C4-2B (cell line): Measurements from ENCODE around the gene TMCC1.

Experiments
- CTCF ChIP-seq: fragments of 450-650 bp; conservative IDR thresholded peaks from 2 replicates; pipeline ENCODE4 v1.5.1; 2017; ENCODE audit warnings: mild to moderate bottlenecking
- ZFX ChIP-seq: fragments of 450-650 bp; IDR thresholded peaks from 2 replicates; pipeline ENCODE4 v1.6.1; 2017

DNA sequence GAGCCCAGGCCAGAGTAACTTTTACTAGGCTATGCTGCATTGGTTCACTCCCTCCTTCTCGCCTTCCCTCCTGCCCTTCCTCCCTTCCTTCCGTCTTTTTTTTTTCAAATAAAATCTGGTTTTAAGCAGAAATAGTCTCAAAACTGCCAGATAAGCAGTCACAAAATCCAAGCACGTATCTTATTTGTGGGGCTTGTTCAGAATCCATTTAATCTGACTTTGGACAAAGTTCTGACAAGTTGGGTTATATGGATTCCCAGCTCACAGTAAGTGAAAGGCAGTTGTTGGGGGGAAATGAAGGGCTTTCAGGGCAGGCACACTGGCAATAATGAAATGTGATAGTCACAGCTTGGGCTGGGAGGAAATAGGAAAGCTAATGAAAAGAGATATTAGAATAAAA is 255.0 kb downstream of the TMCC1 start:
- TF ChIP-seq CTCF (no peak), ZFX (no peak)
